Activated CD4-positive, alpha-beta T cell treated with anti-CD3 and anti-CD28 coated beads, Interleukin-2, amount 50 U/mL, for 16 hours (primary cell): ENCODE measurements around the gene CST3.
"Not testable (repeated sequence)": the region's sequence is repeated elsewhere in the genome, so short reads cannot be mapped to it uniquely, and the experiment has no call there.

Experiments
- DNase-seq: peaks from one replicate; pipeline ENCODE4 v3.0.0-alpha.2; 2020

CST3 gene

DNA sequence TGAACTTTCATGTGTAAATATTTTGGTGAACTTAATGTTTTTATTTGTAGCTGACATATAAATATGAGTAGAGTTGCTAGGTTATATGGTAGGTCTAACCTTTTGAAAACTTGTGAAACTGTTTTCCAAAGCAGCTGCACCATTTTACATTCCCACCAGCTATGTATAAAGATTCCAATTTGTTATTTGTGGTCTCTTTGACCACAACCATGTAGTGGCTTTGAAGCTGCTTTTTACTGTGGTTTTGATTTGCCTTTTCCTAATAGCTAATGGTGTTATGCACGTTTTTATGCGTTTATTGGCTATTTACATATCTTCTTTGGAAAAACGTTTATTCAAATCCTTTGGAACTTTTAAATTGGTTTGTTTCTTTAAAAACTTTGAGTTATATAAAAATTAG lies 10.3 kb downstream of the CST3 start:
- no peak for DNase-seq

DNA sequence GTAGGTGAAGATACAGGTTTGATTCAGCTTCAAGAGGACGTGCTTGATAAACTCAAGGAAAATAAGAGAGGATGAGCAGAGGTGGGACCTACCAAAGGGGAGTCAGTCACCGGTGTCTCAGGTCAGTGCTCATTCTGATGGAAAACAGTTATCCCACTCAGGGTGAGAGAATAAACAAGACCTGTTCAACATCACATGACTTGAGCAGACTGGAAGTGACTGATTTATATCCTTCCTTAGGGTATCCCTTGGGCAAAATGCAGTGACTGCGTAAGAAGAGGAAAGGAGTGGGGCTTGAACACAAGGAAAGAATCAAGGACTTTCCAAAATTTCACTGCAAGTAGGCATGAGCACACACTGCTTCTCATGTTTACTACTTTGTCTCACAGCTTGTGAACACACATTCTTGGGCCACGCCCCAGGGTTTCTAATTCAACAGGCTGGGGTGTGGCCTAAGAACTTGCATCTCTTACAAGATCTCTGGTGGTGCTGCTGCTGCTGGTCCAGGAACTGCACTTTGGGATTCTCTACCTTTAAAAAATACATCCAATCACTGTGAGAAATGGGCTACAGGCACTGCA lies 11.6 kb downstream of the CST3 start:
- DNase-seq: no peak

DNA sequence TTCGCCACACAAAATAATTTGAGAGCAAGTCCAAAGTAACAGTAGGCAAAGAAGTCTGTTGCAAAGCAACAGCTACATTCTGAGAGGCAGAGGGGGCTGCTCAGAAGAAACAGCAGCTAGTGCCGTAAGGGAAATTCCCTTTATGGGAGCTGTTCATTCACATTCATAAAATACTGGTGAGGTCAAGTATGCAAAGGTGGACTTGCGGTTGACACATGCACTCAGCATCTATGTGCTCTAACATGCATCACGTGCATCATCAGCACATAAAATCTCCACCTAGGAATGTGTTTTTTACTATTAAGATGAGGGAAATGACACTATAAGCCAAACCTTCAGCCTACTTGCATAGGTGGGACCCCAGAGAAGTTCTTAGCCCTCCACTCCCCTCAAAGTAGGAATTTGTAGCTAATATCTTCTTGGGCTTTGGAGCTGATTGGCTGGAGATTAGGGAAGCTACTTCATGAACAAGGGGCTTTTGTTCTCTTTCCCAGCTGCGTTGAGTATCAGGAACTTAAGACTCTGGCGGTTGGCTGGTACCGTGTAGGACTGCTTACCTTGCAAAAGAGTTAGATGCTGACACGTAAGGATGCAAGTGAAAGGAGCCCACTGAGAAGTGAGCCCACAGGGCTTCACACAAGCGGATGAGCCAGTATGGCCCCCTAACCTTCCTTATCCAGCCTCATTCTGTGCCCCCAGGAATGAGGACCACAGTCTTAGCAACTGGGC lies 12.4 kb downstream of the CST3 start:
- no peak for DNase-seq

DNA sequence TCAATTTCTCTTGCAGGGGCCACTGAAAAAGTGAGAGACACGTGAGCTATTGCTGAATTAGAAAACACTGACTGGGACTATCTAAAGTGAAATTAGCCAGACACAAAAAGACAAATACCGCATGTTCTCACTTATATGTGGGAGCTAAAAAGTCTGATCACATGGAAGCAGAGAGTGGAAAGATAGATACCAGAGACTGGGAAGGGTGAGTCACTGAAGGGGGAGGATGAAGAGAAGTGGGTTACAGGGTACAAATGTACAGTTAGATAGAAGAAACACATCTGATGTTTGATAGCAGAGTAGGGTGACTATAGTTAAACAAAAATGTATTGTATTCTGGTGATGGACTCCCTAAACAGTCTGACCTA lies 13.4 kb downstream of the CST3 start:
- DNase-seq: no peak

DNA sequence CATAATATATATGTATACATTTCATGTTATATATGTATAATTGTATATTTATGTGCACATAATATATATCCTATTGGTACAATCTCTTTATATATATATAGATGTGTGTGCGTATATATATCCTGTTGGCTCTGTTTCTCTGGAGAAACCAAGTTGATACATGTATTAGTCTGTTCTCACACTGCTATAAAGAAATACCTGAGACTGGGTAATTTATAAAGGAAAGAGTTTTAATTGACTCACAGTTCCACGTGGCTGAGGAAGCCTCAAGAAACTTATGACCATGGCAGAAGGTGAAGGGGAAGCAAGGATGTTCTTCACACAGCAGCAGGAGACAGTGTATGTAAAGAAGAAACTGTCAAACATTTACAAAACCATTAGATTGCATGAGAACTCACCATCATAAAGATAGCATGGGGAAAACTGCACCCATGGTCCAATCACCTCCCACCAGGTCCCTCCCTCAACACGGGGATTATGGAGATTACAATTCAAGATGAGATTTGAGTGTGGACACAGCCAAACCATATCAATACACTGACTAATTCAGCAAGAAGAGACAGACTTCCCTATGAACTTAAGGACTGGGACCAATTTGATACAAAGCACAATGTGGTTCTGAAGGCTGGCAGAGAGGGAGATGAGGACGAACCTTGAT lies 14.0 kb downstream of the CST3 start:
- no peak for DNase-seq

DNA sequence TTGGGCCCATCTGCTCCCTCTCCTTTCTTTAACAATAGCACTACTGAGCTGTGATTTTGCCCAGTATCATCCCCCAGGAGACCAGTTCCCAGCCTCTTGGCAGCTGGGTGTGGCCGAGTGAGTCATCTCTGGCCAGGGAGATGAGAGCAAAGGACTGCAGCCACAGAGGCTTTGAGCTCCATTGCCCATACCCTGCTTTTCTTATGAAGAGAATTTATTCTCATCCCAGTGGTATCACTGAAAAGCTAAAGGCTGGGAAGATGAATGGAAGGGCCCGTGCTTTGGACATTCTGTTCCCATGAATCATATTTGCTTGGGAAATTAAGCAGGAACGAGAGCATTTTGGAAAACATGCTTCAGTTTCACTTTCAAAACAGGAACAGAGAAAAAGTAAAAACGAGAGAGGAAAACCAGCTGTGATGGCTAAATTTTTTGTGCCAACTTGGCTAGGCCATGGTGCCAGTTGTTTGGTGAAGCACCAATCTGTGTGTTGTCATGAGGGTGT lies 14.9 kb downstream of the CST3 start:
- no peak for DNase-seq

DNA sequence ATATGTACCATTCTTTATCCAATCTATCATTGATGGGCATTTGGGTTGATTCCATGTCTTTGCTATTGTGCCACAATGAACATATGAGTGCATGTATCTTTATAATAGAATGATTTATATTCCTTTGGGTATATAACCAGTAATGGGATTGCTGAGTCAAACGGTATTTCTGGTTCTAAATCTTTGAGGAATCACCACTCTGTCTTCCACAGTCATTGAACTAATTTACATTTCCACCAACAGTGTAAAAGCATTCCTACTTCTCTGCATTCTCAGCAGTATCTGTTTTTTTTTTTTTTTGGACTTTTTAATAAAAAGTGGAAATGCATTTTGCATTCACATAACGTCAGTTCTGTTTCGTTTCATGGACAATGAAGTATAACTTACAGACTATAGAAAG lies 15.4 kb downstream of the CST3 start:
- not testable (repeated sequence) for DNase-seq

DNA sequence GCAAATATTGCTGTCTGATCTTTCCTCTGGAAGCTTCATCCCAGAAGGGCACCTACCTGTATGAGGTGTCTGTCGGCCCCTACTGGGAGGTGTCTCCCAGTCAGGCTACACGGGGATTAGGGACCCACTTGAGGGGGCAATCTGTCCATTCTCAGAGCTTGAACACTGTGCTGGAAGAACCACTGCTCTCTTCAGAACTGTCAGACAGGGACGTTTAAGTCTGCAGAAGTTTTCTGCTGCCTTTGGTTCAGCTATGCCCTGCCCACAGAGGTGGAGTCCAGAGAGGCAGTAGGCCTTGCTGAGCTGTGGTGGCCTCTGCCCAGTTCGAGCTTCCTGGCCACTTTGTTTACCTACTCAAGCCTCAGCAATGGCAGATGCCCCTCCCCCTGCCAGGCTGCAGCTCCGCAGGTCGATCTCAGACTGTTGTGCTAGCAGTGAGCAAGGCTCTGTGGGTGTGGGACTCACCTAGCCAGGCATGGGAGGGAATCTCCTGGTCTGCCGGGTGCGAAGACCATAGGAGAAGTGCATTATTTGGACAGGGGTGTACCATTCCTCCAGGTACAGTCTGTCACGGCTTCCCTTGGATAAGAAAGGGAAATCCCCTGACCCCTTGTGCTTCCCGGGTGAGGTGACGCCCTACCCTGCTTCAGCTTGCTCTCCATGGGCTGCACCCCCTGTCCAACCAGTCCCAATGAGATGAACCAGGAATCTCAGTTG lies 16.9 kb downstream of the CST3 start:
- not testable (repeated sequence) for DNase-seq

DNA sequence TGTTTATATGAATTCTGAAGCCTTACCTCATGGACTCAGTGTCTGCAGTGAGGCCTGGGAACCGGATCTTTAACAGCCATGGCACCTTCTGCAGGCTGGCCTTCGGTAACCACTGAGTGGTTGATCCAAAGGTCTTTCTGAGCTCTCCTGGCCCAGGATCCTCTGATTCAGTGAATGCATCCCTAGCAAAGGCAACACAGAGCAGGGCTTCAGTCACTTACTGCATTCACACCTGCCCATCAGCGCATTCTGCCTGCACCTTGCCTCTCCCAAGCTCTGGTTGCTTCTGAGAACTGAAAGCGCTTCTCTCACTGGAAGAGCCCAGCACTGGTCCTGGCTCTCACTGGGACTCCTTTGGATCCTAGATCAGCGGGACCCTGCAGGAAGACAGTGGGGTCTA lies 23.6 kb downstream of the CST3 start:
- no peak for DNase-seq

DNA sequence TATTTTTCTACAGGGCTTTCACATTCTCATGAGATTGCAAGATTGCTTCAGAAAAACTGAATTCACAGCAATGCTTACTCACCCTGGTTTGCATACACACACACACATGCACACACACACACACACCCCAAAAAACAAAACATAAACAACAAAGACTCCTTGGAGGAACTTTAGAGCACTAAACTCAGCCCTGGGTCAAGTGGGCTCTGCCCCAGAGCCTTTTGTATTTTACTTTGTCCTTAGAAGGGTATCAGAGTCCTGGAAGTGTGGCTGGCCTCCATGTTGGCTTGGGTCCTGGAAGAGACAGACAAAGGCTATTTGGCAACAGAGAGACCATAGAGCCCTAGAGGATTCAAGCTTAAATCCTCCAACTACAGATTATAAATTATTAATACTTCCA lies 24.1 kb downstream of the CST3 start:
- DNase-seq: no peak

DNA sequence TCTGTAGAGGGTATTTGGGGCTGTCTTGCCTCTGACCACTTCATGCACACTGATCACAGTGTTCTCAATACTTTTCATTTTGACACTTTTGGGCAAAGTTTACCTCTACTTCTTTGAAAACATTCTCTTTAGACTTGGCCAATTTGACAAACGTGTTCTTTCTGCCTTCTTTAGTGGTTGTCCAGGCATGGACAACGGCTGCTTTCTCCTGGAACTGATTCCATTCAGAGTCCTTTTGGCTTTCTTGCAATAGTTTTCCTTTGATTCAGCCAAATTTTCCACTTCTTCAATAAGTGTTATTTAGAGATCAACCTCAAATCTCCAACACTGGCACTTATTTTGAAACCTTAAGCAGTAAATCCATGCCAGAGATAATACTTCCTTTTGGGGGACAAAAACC lies 25.4 kb downstream of the CST3 start:
- DNase-seq: no peak

DNA sequence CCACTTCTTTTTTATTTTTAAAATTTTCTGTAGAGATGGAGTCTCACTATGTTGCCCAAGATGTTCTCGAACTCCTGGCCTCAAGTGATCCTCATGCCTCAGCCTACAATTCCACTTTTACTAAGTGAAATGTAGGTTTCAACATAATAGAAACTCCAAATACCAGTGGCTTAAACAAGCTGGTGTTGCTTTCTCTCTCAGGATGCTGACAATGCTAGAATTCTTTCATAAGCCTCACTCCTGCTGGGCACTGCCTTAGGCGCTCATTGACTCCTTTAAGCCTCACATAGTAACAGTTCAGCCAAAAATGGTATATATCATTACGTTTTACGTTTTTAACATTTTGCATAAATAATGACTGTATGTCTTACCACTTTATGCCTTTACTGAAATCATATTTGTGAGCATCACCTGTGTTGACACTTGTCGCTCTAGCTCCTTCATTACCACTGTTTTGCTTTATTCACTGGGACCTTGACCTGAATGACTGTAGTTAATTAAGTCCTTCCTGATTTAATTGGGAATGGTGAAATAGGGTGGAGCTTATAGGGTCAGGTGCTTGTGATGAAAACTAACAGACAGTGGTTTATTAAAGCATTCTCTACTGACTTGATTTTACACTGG lies 28.2 kb downstream of the CST3 start:
- no peak for DNase-seq

DNA sequence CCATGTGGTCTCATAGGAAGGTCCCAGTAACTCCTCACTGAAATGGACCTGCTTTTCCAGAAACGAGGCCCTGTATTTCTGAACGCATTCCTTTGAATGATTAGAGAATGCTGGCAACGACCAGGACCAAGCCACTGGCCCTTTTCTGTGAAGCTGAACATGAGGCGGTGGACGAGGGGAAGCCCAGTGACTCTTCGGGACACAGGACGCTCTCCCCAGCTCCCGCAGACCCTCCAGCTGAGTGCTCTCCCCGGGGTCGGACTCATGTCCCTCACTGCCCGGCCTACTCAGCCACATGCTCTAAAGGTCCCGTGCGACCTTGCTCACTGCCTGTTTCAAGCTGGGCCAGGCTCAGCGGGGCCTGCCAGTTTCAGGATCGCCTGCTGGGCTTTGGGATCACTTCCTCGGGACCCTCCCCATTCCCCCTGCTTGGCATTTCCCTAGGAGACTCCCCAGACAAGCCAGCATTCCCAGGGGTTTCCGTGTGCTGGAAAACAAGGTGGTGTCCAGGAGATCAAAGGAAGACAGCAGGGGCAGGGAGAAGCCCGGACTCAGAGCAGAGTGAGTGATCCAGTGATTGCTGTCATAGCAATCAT lies 29.4 kb downstream of the CST3 start:
- no peak for DNase-seq

DNA sequence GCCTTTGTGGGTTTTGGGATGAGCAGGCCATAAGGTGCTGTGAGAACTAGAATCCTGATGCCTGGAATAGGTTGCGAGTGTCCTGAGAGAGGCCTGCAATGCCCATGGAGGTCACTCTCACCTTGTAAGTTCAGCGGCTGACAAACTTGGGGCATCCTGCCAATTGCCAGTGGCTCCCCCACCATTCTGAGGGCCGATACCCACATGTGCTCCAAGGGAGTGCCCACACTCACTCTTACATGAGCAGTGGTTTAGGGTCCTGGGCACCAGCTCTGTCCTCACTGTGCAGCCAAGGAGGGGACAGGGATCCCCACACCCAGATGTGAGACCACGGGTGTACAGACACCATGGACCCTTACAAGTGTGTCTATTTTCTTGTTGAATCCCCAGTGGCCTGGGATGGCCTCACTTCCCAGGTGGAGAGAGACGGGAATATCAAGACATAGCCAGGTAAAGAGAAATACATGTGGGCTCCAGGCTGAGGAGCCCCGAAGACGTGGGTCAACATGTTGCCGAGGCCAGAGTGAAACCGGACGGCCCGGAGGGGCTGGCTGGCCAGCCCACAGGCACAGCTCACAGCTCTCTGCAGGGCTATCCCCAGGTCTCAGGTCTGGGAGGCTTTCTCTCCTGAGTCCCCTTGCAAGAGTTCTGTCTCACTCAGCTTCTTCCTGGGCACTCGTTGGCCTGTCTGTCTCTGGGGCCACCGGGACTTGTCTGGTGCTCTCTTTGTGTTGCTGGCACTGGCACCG lies 30.1 kb downstream of the CST3 start:
- no peak for DNase-seq

DNA sequence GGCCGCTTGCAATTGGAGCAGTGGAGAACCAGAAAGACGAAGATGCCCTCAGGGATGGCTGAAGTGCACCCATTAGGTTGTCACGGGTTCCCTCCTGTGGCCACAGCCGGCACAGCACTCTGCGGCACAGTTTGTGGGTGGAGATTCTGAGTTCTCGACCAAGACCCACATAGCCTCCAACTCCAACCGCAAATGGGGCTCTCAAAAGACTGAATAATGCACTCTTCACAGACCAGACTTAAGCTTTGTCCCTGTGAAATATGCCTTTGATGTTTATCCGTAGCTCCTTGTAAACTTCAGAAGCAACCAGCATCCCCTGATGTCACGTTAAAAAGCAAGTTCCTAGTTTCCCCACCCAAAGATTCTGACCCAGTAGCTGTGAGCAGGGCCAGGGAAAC lies 31.1 kb downstream of the CST3 start:
- DNase-seq: peak; percentile 66

DNA sequence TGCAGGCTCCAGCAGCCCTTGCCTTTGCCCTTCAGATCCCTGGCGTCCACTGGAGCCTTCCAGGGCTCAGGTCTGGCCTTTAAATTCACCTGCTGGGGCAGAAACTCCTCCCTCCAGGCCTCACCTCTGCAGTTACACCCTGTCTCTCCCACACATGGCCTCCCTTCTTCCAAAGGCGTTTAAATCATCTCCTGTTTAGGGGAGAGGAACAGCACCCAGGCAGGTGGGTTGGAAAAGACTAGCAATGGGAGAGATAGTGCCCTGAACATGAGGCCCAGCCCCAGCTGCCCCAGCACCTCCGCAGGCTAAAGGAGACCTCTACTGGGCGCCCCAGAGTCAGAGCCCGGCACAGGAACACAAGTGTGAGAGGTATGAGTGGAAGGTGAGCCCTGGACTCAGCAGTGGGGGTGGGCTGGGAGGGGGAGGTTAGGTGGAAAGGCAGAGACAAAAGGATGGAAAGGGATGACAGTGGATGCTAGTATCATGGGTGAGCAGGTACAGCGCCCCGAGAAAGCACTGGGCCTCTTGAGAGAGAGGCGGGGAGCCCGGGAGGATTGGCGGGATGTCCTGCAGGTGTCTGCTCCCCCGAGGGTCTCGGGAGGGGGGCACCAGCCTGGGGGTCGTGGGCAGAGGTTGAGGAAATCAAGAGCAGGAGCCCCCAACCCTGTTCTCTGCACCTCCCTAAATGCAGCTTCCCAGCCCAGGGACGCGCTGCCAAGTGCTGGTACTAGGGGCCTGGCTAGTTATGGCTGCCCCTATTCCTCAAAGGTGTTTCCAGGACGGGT lies 31.7 kb downstream of the CST3 start, which contains the start of gene CST9:
Gene CST9, minus strand, starts transcription at position 51 of the 785 bp plus-strand sequence. CDS start 53 bp downstream, outside the sequence.
- DNase-seq: no peak

DNA sequence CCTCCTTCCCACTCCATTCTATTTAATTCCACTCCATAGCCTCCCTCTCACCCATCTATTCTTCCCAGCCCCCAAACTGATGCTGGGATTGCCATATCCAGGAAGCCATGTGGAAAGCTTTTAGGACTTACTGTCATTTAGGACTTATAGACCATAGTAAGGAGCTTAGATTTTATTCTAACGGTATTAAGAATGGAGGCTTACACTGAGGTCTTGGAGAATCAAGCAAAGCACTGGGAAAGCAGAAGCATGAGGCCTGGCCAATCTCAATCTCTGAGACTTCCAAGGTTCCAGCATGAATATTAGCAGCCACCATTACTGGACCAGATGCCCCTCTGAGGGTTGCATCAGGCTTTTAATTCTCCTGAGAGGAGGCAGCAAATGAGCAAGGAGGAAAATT lies 33.4 kb downstream of the CST3 start:
- no peak for DNase-seq

DNA sequence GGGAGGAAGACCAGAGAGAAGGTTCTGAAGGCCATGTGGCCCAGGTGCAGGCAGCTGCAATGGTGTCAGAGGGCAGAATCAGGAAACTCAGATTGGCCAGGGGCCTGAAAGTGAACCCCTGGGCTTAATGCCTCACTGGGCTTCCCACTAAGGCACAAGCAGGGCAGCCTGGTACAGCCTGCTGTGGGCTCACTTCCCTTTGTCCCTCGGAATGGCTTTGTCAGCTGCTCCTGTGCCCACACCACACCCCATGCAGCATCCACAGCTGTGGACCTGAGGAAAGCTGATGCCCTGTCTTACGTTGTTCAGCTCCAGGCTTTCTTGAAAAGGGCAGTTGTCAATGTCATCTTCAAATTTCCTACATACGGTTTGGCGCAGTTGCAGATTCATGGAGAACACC lies 34.4 kb downstream of the CST3 start:
- DNase-seq: no peak

DNA sequence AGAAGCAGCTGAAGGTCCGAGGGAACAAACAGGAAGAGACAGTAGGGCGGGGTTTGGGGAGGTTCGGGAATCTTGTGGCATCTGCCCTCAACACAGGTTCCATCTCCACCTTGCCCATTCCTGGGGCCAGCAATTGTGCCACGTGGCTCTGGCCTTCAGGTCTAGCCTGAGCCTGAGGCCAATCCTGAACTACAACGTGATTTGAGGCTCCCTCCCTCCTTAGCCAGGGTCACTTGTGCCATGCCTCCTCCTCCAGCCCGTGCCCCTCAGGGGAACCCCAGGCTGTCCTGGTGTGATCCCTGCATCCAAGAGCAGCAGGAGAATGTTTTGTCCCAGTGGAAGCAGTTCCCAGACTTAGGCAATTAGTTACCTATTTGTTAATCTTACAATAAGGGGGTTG lies 35.1 kb downstream of the CST3 start:
- no peak for DNase-seq

DNA sequence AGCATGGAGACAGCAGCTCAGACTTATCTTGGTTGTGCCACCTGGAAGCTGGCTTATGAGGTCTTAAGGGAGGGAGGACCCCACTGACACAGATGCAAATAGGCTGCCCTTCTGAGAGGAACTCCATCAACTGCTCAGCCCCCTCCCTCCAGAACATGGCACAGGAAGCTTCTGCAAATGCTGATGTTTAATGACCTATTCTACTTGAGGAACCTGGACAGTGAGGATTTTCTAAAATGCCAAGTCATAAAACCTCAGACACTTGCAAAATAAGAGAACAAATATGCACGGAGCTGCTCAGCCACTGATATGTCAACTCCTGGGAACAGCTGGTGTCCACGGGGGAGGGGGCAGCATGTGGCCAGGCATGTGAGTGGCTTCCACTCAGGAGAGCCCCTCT lies 35.5 kb downstream of the CST3 start:
- DNase-seq: no peak

DNA sequence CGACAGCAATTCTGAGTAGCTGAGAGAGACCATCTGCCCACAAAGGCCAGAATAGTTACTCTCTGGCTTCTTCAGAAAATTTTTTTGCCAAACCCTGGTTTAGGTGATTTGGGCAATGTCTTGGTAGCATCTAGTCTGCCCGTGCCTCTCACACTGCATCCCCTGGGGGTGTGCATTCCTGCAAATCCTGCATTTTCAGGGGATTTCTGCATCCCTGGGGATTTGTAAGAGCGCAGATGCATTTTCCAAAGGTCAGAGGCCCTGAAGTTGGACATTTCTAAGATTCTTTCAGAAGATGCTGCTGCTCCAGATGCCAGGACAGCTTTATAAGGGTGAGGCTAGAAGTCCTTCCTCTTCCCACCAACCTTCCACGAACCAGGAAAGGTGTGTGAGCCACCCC lies 36.0 kb downstream of the CST3 start:
- DNase-seq: no peak
